ENCODE data around the gene NFYC. TPM values are rescaled to one million over a fixed set of nuclear protein-coding genes. Genes with fewer than 3 reads are reported as not detected.

Gene NFYC
- polyA plus RNA-seq, 1 of the 3 experiments (the other 2 are of a cell fraction) = 72.4 TPM

DNA sequence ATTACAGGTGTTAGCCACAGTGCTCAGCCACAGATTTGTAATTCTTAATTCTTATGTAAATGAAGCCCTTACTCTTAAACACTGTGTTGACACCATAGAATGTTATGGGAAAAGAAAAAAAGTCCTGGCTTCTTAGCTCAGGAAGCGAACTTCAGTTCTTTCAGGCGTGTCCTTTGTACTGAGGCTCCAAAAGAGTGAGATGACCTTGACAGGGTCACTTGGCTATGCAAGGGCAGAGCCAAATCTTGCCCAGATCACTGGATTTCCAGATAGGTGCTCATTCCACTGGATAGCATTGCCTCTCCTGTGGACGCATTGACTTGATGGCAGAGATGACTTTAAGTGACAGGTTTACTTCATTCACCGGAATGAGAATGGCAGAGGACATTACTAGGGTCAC is 4.8 kb downstream of the NFYC start:
- H3K9ac ChIP-seq = no peak overlapping the region
- H3K27me3 ChIP-seq (ENCODE audit: insufficient read depth) = no peaks in the 10 kb centered on the region
- no peak overlapping the region for H2AFZ ChIP-seq (ENCODE audit: low read depth)
- H3K4me1 ChIP-seq (ENCODE audit: control insufficient read depth in 1 of 2, insufficient read depth in 2 of 2, low read depth in 1 of 2, low read length in 1 of 2) = peaks cover 8 to 15% of the 10 kb centered on the region in 2 experiments; a peak in 2 of 4 replicates
- peaks cover 93% of the 10 kb centered on the region for H3K79me2 ChIP-seq (ENCODE audit: insufficient read depth)
- H3F3A ChIP-seq (replicated peaks; ENCODE audit: insufficient read depth) = no peaks in the 10 kb centered on the region
- H3K27ac ChIP-seq (ENCODE audit: low read depth in 2 of 2, low read length in 1 of 2) = peak overlapping the region in 1 of 2 experiments; percentile 51; a peak in 2 of 4 replicates
- no peaks in the 10 kb centered on the region for H4K20me1 ChIP-seq (ENCODE audit: insufficient read depth)
- no peaks in the 10 kb centered on the region for H3K9me3 ChIP-seq
- ChIA-PET POLR2A (no interaction called here), CTCF (interaction anchor here (1.5 kb wide), 1 partner anchor 27 kb away, joined by 4 read pairs; no protein-coding TSS in a partner anchor)
- TF ChIP-seq RCOR1 (IDR thresholded peaks at IDR 0.05; ENCODE audit: low read length) = no peak
- no peak for TF ChIP-seq RFX5 (IDR thresholded peaks at IDR 0.05; ENCODE audit: low read length)
- no peak for TF ChIP-seq USF1 (IDR thresholded peaks at IDR 0.05; ENCODE audit: borderline replicate concordance, low read depth)
- no peak for TF ChIP-seq EP300 (IDR thresholded peaks at IDR 0.05; ENCODE audit: borderline replicate concordance in 1 of 2, low read depth in 1 of 2, low read length in 1 of 2)
- TF ChIP-seq MXI1 (IDR thresholded peaks at IDR 0.05; ENCODE audit: low read depth, low read length) = no peak
- no peak for TF ChIP-seq TEAD4 (IDR thresholded peaks at IDR 0.05; ENCODE audit: borderline replicate concordance, insufficient read depth)
- TF ChIP-seq, protein P1, sequence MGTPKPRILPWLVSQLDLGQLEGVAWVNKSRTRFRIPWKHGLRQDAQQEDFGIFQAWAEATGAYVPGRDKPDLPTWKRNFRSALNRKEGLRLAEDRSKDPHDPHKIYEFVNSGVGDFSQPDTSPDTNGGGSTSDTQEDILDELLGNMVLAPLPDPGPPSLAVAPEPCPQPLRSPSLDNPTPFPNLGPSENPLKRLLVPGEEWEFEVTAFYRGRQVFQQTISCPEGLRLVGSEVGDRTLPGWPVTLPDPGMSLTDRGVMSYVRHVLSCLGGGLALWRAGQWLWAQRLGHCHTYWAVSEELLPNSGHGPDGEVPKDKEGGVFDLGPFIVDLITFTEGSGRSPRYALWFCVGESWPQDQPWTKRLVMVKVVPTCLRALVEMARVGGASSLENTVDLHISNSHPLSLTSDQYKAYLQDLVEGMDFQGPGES (IDR thresholded peaks at IDR 0.05; ENCODE audit: low read depth, low read length) = no peak
- TF ChIP-seq SMC3 (IDR thresholded peaks at IDR 0.05; ENCODE audit: low read depth, low read length) = no peak
- TF ChIP-seq FOXJ3 (CRISPR knock-in tag; IDR thresholded peaks at IDR 0.05) = no peak
- no peak for TF ChIP-seq NFIC (IDR thresholded peaks at IDR 0.05; ENCODE audit: borderline replicate concordance)
- H3K4me2 ChIP-seq = no peak overlapping the region
- no peak overlapping the region for H3K4me3 ChIP-seq (ENCODE audit: low read depth in 2 of 2, low read length in 1 of 2)
- H3K36me3 ChIP-seq (replicated peaks in 1 of 2; ENCODE audit: control insufficient read depth in 1 of 2, insufficient read depth in 2 of 2, low read length in 1 of 2) = no peaks in the 10 kb centered on the region
- H3K9me2 ChIP-seq = no peaks in the 10 kb centered on the region
- WGBS (ENCODE audit: low lambda C conversion rate) = 88% methylated on average over 4 of the region's 4 CpGs
- no peak for DNase-seq

DNA sequence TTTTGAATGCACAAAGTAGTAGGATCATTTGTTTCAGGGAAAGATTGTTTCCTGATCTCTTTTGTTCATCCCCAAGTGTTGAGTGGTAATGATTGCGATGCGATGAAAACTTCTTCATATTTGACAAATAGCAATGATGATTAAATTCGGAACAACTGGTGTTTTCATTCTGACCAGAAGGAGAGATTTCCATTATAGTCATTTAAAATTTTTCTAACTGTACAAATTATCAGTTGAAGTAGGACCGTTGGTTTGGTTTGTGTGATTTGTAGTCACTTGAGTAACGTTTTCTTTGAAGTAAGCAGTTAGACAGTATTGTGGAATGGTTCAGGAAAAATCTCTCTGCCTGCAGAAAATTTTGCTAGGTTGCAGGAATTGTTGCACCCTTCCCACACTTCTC is 5.9 kb downstream of the NFYC start:
- no peak overlapping the region for H3K4me2 ChIP-seq
- H3K9me2 ChIP-seq = no peaks in the 10 kb centered on the region
- DNase-seq = no peak
- peak overlapping the region in 1 of 2 experiments; percentile 41; a peak in 1 of 4 replicates for H3K27ac ChIP-seq (ENCODE audit: low read depth in 2 of 2, low read length in 1 of 2)
- H3K36me3 ChIP-seq (replicated peaks in 1 of 2; ENCODE audit: control insufficient read depth in 1 of 2, insufficient read depth in 2 of 2, low read length in 1 of 2) = no peaks in the 10 kb centered on the region
- H3K4me1 ChIP-seq (ENCODE audit: control insufficient read depth in 1 of 2, insufficient read depth in 2 of 2, low read depth in 1 of 2, low read length in 1 of 2) = peaks cover 8 to 13% of the 10 kb centered on the region in 2 experiments; a peak in 3 of 4 replicates
- H3K9ac ChIP-seq = no peak overlapping the region
- H3K27me3 ChIP-seq (ENCODE audit: insufficient read depth) = no peaks in the 10 kb centered on the region
- no peaks in the 10 kb centered on the region for H4K20me1 ChIP-seq (ENCODE audit: insufficient read depth)
- no peaks in the 10 kb centered on the region for H3F3A ChIP-seq (replicated peaks; ENCODE audit: insufficient read depth)
- H2AFZ ChIP-seq (ENCODE audit: low read depth) = no peak overlapping the region
- H3K79me2 ChIP-seq (ENCODE audit: insufficient read depth) = peaks cover 100% of the 10 kb centered on the region
- POLR2A ChIA-PET = no interaction called here
- no peaks in the 10 kb centered on the region for H3K9me3 ChIP-seq
- WGBS (ENCODE audit: low lambda C conversion rate) = 88% methylated on average over 5 of the region's 5 CpGs
- CTCF ChIA-PET = no interaction called here
- no peak overlapping the region for H3K4me3 ChIP-seq (ENCODE audit: low read depth in 2 of 2, low read length in 1 of 2)
- TF ChIP-seq CHD2 (IDR thresholded peaks at IDR 0.05; ENCODE audit: low read length, partially characterized antibody) = no peak
- TF ChIP-seq, protein P2, sequence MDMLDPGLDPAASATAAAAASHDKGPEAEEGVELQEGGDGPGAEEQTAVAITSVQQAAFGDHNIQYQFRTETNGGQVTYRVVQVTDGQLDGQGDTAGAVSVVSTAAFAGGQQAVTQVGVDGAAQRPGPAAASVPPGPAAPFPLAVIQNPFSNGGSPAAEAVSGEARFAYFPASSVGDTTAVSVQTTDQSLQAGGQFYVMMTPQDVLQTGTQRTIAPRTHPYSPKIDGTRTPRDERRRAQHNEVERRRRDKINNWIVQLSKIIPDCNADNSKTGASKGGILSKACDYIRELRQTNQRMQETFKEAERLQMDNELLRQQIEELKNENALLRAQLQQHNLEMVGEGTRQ (IDR thresholded peaks at IDR 0.05; ENCODE audit: borderline replicate concordance, low read depth, low read length) = no peak
- no peak for TF ChIP-seq TAF1 (IDR thresholded peaks at IDR 0.05; ENCODE audit: borderline replicate concordance, low read depth, low read length)
- no peak for TF ChIP-seq NRF1 (IDR thresholded peaks at IDR 0.05; ENCODE audit: low read depth, low read length)
- TF ChIP-seq SMC3 (IDR thresholded peaks at IDR 0.05; ENCODE audit: low read depth, low read length) = no peak
- no peak for TF ChIP-seq EP300 (IDR thresholded peaks at IDR 0.05; ENCODE audit: borderline replicate concordance in 1 of 2, low read depth in 1 of 2, low read length in 1 of 2)
- TF ChIP-seq TEAD4 (IDR thresholded peaks at IDR 0.05; ENCODE audit: borderline replicate concordance, insufficient read depth) = no peak

All from SK-N-SH (cell line).